Measurements from ENCODE around the gene ECI1. TPM values are rescaled to one million over a fixed set of nuclear protein-coding genes. Genes with fewer than 3 reads are reported as not detected.

The ECI1 gene
- total RNA-seq, 2 experiments from 2014 or later = 10.1 to 12.5 TPM

- H3K36me3 Mint-ChIP-seq (ENCODE audit: low read depth) = peaks cover 16% of the 10 kb centered on the region
- DNase-seq (no peak), ATAC-seq (ENCODE audit: poor library complexity) (no peak)
- H3K27ac Mint-ChIP-seq = no peak overlapping the region
- POLR2A ChIA-PET = no interaction called here
- no peak for TF ChIP-seq CTCF (IDR thresholded peaks at IDR 0.05)
- Histone ChIP-seq H3K27me3 (ENCODE audit: control insufficient read depth in 1 of 2, insufficient read depth in 2 of 2, low read length in 2 of 2) (no peaks in the 10 kb centered on the region), H3K27ac (ENCODE audit: low read depth in 1 of 2, low read length in 2 of 2) (no peak overlapping the region), H3K4me1 (ENCODE audit: insufficient read depth, low read length) (peaks cover 35% of the 10 kb centered on the region), H3K4me3 (ENCODE audit: low read length) (no peak overlapping the region), H3K36me3 (ENCODE audit: insufficient read depth, low read length) (peaks cover 32% of the 10 kb centered on the region), H3K9me3 (ENCODE audit: control insufficient read depth in 1 of 2, insufficient read depth in 1 of 2, low read length in 2 of 2) (no peaks in the 10 kb centered on the region)
- CTCF ChIA-PET = no interaction called here
- intact Hi-C loops (cut with DNase I, micrococcal nuclease) = loop anchor here (5.0 kb wide), 2 partner anchors 44 to 161 kb away; partner anchors contain the start of genes ECI1 (in 1 of the 2), NTHL1 (in 1 of the 2) and TSC2 (in 1 of the 2)
- H3K9me3 Mint-ChIP-seq = no peaks in the 10 kb centered on the region
- H3K27me3 Mint-ChIP-seq = no peaks in the 10 kb centered on the region
- peak overlapping the region; percentile 62 for H3K4me3 Mint-ChIP-seq
- H3K4me1 Mint-ChIP-seq (ENCODE audit: low read depth) = peaks cover 21% of the 10 kb centered on the region
These were observed 43.1 kb downstream of the ECI1 start for GRCh38 chr16:2208308-2208707.

- ChIA-PET CTCF (no interaction called here), POLR2A (no interaction called here)
- no peaks in the 10 kb centered on the region for H3K27me3 ChIP-seq (ENCODE audit: control insufficient read depth in 1 of 2, insufficient read depth in 2 of 2, low read length in 2 of 2)
- peak overlapping the region; percentile 42 for H3K27ac Mint-ChIP-seq
- peak overlapping the region; percentile 62 for H3K4me3 Mint-ChIP-seq
- no peak overlapping the region for H3K27ac ChIP-seq (ENCODE audit: low read depth in 1 of 2, low read length in 2 of 2)
- H3K4me1 ChIP-seq (ENCODE audit: insufficient read depth, low read length) = peaks cover 31% of the 10 kb centered on the region
- intact Hi-C loops (cut with DNase I, micrococcal nuclease) = loop anchor here (5.0 kb wide), 2 partner anchors 44 to 161 kb away; partner anchors contain the start of genes ECI1 (in 1 of the 2), NTHL1 (in 1 of the 2) and TSC2 (in 1 of the 2)
- no peak for TF ChIP-seq CTCF (IDR thresholded peaks at IDR 0.05)
- DNase-seq = no peak
- H3K36me3 Mint-ChIP-seq (ENCODE audit: low read depth) = peaks cover 16% of the 10 kb centered on the region
- no peaks in the 10 kb centered on the region for H3K9me3 Mint-ChIP-seq
- no peaks in the 10 kb centered on the region for H3K9me3 ChIP-seq (ENCODE audit: control insufficient read depth in 1 of 2, insufficient read depth in 1 of 2, low read length in 2 of 2)
- no peak overlapping the region for H3K4me3 ChIP-seq (ENCODE audit: low read length)
- no peak for ATAC-seq (ENCODE audit: poor library complexity)
- H3K36me3 ChIP-seq (ENCODE audit: insufficient read depth, low read length) = peaks cover 32% of the 10 kb centered on the region
- no peaks in the 10 kb centered on the region for H3K27me3 Mint-ChIP-seq
- peaks cover 16% of the 10 kb centered on the region for H3K4me1 Mint-ChIP-seq (ENCODE audit: low read depth)
These were observed 43.5 kb downstream of the ECI1 start for GRCh38 chr16:2207872-2208271.

GRCh38 chr16:2206780-2207433, 44.5 kb downstream of the ECI1 start:
- Histone ChIP-seq H3K27me3 (ENCODE audit: control insufficient read depth in 1 of 2, insufficient read depth in 2 of 2, low read length in 2 of 2) (no peaks in the 10 kb centered on the region), H3K4me3 (ENCODE audit: low read length) (no peak overlapping the region), H3K27ac (ENCODE audit: low read depth in 1 of 2, low read length in 2 of 2) (no peak overlapping the region), H3K4me1 (ENCODE audit: insufficient read depth, low read length) (peaks cover 23% of the 10 kb centered on the region), H3K36me3 (ENCODE audit: insufficient read depth, low read length) (peaks cover 32% of the 10 kb centered on the region), H3K9me3 (ENCODE audit: control insufficient read depth in 1 of 2, insufficient read depth in 1 of 2, low read length in 2 of 2) (no peaks in the 10 kb centered on the region)
- Mint-ChIP-seq H3K9me3 (no peaks in the 10 kb centered on the region), H3K36me3 (ENCODE audit: low read depth) (peaks cover 16% of the 10 kb centered on the region), H3K27me3 (no peaks in the 10 kb centered on the region), H3K4me3 (peak overlapping the region; percentile 76), H3K27ac (peak overlapping the region; percentile 42), H3K4me1 (ENCODE audit: low read depth) (peaks cover 13% of the 10 kb centered on the region)
- no peak for ATAC-seq (ENCODE audit: poor library complexity)
- DNase-seq = no peak
- ChIA-PET POLR2A (interaction anchor here (0.6 to 4.8 kb wide), 4 partner anchors 8 to 1571 kb away, joined by 3 to 47 read pairs (median 4); partner anchors contain the start of genes E4F1, METTL26, PGP and TEDC2), CTCF (interaction anchor here (1.8 kb wide), 1 partner anchor 12 kb away, joined by 4 read pairs; no protein-coding TSS in a partner anchor)
- no peak for TF ChIP-seq CTCF (IDR thresholded peaks at IDR 0.05)
- intact Hi-C loops (cut with DNase I, micrococcal nuclease) = loop anchor here (1.0 to 5.0 kb wide), 3 partner anchors 7 to 160 kb away; partner anchors contain the start of genes ECI1 (in 1 of the 2), NTHL1 (in 1 of the 2), PGP (in 1 of the 2) and TSC2 (in 1 of the 2)

Measured in CD4-positive, alpha-beta T cell (primary cell).